Suprapubic skin (tissue), 3 donors: Measurements from ENCODE around the gene ASTN2.

Experiments used
- EP300 ChIP-seq: sonication (generic); formaldehyde crosslinking; IDR thresholded peaks from one replicate; pipeline ENCODE4 v1.6.1; 2017; ENCODE audit warnings: antibody characterized with exemption
- POLR2A ChIP-seq, 2 donors: fragments of 450-650 bp; IDR thresholded peaks; one replicate each; pipeline ENCODE4 v1.6.1; 2017; ENCODE audit warnings: antibody characterized with exemption in 2 of 2, mild to moderate bottlenecking in 2 of 2, moderate library complexity in 2 of 2
- TF ChIP-seq, protein P1 (sequence below), 2 donors: fragments of 200-600 bp in 1 of 2; fragments of 450-650 bp in 1 of 2; sonication (generic) in 1 of 2; IDR thresholded peaks; one replicate each; pipeline ENCODE4 v1.5.1; 2016 to 2019; ENCODE audit warnings: antibody characterized with exemption in 2 of 2, mild to moderate bottlenecking in 1 of 2, moderate library complexity in 1 of 2

DNA sequence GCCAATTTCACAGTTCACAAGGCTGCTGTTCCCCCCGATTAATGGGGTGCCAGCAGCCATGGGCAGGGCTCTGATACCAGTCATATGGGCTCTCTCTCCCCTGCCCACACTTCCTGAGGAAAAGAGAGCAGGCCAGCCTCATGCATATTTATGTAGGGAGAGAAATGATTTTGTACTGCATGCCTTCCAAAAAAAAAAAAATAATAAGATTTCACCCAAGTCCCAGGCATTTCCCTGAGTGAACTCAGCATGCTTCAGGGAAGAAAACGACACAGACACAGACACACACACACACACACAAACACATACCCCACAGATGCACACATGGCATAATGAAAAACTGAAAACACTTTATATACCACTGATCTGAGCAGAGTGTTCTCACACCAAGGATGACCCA, 232.8 kb downstream of the ASTN2 start:
- TF ChIP-seq POLR2A (IDR thresholded peaks at IDR 0.05) (no peak), EP300 (no peak)
- TF ChIP-seq, protein P1, sequence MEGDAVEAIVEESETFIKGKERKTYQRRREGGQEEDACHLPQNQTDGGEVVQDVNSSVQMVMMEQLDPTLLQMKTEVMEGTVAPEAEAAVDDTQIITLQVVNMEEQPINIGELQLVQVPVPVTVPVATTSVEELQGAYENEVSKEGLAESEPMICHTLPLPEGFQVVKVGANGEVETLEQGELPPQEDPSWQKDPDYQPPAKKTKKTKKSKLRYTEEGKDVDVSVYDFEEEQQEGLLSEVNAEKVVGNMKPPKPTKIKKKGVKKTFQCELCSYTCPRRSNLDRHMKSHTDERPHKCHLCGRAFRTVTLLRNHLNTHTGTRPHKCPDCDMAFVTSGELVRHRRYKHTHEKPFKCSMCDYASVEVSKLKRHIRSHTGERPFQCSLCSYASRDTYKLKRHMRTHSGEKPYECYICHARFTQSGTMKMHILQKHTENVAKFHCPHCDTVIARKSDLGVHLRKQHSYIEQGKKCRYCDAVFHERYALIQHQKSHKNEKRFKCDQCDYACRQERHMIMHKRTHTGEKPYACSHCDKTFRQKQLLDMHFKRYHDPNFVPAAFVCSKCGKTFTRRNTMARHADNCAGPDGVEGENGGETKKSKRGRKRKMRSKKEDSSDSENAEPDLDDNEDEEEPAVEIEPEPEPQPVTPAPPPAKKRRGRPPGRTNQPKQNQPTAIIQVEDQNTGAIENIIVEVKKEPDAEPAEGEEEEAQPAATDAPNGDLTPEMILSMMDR (IDR thresholded peaks at IDR 0.05): no peak
